CD4-positive, alpha-beta T cell (primary cell): Measurements from ENCODE around the gene RPL15. TPM values are rescaled to one million over a fixed set of nuclear protein-coding genes. Genes with fewer than 3 reads are reported as not detected.
"Not testable (repeated sequence)": the region's sequence is repeated elsewhere in the genome, so short reads cannot be mapped to it uniquely, and the experiment has no call there.

Experiments
- ATAC-seq: fragments of 200-7000 bp; cut with Tn5 transposase; one replicate; pipeline ENCODE4 v1.10.0; 2022; ENCODE audit warnings: mild to moderate bottlenecking; ENCODE audit not compliant: poor library complexity
- CTCF ChIA-PET: fragments of 350-600 bp; sonication (Branson Sonifier 250); formaldehyde crosslinking; loops from one replicate; lab custom pipeline; 2021; ENCODE audit warnings: antibody characterized with exemption, inconsistent platforms; lab: Charles Lee
- POLR2A ChIA-PET: fragments of 350-600 bp; sonication (Branson Sonifier 250); formaldehyde crosslinking; loops from one replicate; lab custom pipeline; 2021; ENCODE audit warnings: antibody characterized with exemption, inconsistent platforms; lab: Charles Lee
- DNase-seq, 14 experiments: peaks; one replicate each; pipeline ENCODE4 v3.0.0-alpha.2; 2013 to 2020; ENCODE audit warnings: mixed read lengths in 2 of 14
- H3K27ac ChIP-seq, 2 donors: one replicate each; pipeline versions ENCODE4 v1.5.1 to v1.7.0; 2013; ENCODE audit warnings: low read length in 2 of 2, low read depth in 1 of 2, mild to moderate bottlenecking in 1 of 2
- H3K27me3 ChIP-seq, 2 experiments: 1 replicate in 1 of 2; 2 replicates in 1 of 2; pipeline versions ENCODE4 v1.6.1 to v1.7.0; 2013; ENCODE audit warnings: low read length in 2 of 2, control low read depth in 1 of 2, mild to moderate bottlenecking in 1 of 2, moderate library complexity in 1 of 2; ENCODE audit not compliant: insufficient read depth in 2 of 2, control insufficient read depth in 1 of 2
- H3K36me3 ChIP-seq: one replicate; pipeline ENCODE4 v1.6.1; 2013; ENCODE audit warnings: low read length, control low read depth; ENCODE audit not compliant: insufficient read depth
- H3K4me1 ChIP-seq: one replicate; pipeline ENCODE4 v1.6.1; 2013; ENCODE audit warnings: low read length, control low read depth; ENCODE audit not compliant: insufficient read depth
- H3K4me3 ChIP-seq: one replicate; pipeline ENCODE4 v1.5.1; 2013; ENCODE audit warnings: mild to moderate bottlenecking, low read length, moderate library complexity
- H3K9me3 ChIP-seq, 2 experiments: 1 replicate in 1 of 2; 2 replicates in 1 of 2; pipeline versions ENCODE4 v1.6.1 to v1.7.0; 2013; ENCODE audit warnings: low read length in 2 of 2, mild to moderate bottlenecking in 2 of 2, control low read depth in 1 of 2, moderate library complexity in 1 of 2; ENCODE audit not compliant: control insufficient read depth in 1 of 2, insufficient read depth in 1 of 2
- H3K27ac Mint-ChIP-seq: one replicate; pipeline ENCODE4 v1.8.0; 2020; ENCODE audit warnings: mixed read lengths
- H3K27me3 Mint-ChIP-seq: one replicate; pipeline ENCODE4 v1.8.0; 2021; ENCODE audit warnings: mixed read lengths
- H3K36me3 Mint-ChIP-seq: one replicate; pipeline ENCODE4 v1.8.0; 2021; ENCODE audit warnings: low read depth, mixed read lengths
- H3K4me1 Mint-ChIP-seq: one replicate; pipeline ENCODE4 v1.8.0; 2021; ENCODE audit warnings: low read depth, mixed read lengths
- H3K4me3 Mint-ChIP-seq: one replicate; pipeline ENCODE4 v1.8.0; 2020; ENCODE audit warnings: mild to moderate bottlenecking, mixed read lengths
- H3K9me3 Mint-ChIP-seq: one replicate; pipeline ENCODE4 v1.8.0; 2020; ENCODE audit warnings: mixed read lengths
- intact Hi-C, 2 experiments: fragments of 100-400 bp; cut with DNase I in 1 of 2; cut with micrococcal nuclease in 1 of 2; formaldehyde crosslinking; loops; one replicate each; pipeline versions ENCODE4 v1.15.1 to v1.9.0; 2023 to 2025; cut with DNase I, micrococcal nuclease
- total RNA-seq, 174 experiments: library from RNA in 2 of 174; stranded (reverse) in 2 of 174; gene quantifications; one replicate each; pipeline ENCODE4 v1.2.3 and lab custom pipeline; 2021 to 2026
- TF ChIP-seq, protein P1 (sequence below): fragments of 200-600 bp; IDR thresholded peaks from one replicate; pipeline ENCODE4 v1.8.0; 2022; ENCODE audit warnings: antibody characterized with exemption, mild to moderate bottlenecking

Gene RPL15
- total RNA-seq, 2 experiments from 2014 or later, result 2,331 to 2,343 TPM

DNA sequence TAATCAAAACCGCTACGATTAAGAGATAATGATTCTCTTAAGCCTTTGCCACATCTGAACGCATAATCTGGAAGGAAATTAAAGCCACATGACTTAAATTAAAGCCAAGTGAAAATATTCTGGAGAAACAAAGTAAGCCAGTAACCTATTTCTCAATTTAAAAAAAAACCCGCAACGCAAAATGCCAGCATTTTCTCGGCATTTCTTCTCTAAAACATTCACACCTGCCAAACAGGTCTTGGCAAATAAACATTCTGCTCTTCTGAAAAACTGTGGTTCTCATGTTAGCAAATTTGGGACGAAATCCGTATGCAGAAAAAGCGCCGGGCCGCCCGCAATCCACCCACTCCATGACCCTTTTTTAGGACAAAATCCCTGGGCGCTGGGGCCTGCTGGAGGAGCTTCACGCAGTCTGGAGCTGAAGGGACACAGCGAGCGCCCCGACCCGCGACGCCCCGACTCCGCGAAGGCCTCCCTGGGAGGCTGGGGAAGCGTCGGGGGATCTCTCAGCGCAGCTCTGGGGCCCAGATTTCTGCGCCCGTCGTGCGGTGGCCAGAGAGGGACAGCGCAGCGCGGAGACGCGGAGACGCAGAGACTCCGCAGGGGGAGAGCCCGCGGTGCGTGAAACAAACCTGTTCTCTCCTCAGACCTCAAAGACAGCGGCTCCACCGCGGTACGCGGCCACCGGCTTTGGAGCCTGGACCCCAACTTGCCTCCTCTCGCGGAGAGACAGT is 613 bp upstream of the RPL15 start:
- Histone ChIP-seq H3K9me3 (no peaks in the 10 kb centered on the region), H3K27ac (peak overlapping the region; percentile 61 to 76), H3K36me3 (peaks cover 33% of the 10 kb centered on the region), H3K4me1 (peaks cover 29% of the 10 kb centered on the region), H3K27me3 (no peaks in the 10 kb centered on the region), H3K4me3 (peak overlapping the region; percentile 94)
- ATAC-seq (peak; percentile 28), DNase-seq (no peak)
- intact Hi-C loops, result loop anchor here in 1 of 2 experiments (5.0 to 10.0 kb wide), 2 partner anchors 109 to 1868 kb away; partner anchors contain the start of genes NGLY1 and UBE2E1
- CTCF ChIA-PET, result interaction anchor here (1.0 to 1.6 kb wide), 2 partner anchors 32 to 52 kb away, joined by 3 to 7 read pairs; no protein-coding TSS in a partner anchor
- Mint-ChIP-seq H3K9me3 (no peaks in the 10 kb centered on the region), H3K27ac (peak overlapping the region; percentile 98), H3K27me3 (no peaks in the 10 kb centered on the region), H3K4me1 (peaks cover 67% of the 10 kb centered on the region), H3K4me3 (peak overlapping the region; percentile 99), H3K36me3 (peaks cover 47% of the 10 kb centered on the region)
- POLR2A ChIA-PET, result interaction anchor here (0.6 to 3.5 kb wide), 31 partner anchors 8 to 1867 kb away, joined by 3 to 95 read pairs (median 6); partner anchors contain the start of genes NGLY1 and UBE2E2
- TF ChIP-seq, protein P1, sequence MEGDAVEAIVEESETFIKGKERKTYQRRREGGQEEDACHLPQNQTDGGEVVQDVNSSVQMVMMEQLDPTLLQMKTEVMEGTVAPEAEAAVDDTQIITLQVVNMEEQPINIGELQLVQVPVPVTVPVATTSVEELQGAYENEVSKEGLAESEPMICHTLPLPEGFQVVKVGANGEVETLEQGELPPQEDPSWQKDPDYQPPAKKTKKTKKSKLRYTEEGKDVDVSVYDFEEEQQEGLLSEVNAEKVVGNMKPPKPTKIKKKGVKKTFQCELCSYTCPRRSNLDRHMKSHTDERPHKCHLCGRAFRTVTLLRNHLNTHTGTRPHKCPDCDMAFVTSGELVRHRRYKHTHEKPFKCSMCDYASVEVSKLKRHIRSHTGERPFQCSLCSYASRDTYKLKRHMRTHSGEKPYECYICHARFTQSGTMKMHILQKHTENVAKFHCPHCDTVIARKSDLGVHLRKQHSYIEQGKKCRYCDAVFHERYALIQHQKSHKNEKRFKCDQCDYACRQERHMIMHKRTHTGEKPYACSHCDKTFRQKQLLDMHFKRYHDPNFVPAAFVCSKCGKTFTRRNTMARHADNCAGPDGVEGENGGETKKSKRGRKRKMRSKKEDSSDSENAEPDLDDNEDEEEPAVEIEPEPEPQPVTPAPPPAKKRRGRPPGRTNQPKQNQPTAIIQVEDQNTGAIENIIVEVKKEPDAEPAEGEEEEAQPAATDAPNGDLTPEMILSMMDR, result no peak

DNA sequence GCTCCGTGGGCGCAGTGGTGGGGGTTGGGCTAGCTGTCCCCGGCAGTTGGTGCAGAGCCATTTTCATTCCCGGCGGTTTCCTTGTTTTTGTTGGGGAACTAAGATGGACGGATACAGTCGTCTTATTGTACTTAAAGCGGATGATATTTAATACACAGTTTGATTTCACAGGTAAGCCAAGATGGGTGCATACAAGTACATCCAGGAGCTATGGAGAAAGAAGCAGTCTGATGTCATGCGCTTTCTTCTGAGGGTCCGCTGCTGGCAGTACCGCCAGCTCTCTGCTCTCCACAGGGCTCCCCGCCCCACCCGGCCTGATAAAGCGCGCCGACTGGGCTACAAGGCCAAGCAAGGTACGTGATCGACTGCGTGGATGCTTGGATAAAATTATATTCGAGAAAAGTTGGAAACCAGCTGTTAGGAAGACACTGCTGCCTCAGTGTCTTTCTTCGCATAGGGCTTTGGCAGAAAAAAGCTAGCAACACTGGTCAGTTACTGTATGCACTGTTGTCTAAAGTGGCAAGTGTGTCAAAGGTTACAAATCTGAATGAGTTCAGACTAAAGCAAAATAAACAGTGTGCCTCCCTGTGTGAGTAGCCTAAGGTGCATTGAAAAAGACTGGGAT is 859 bp downstream of the RPL15 start:
- H3K36me3 Mint-ChIP-seq, result peaks cover 55% of the 10 kb centered on the region
- H3K27me3 Mint-ChIP-seq, ATAC-seq, H3K27me3 ChIP-seq, H3K9me3 ChIP-seq, H3K9me3 Mint-ChIP-seq: not testable (repeated sequence)
- CTCF ChIA-PET, result interaction anchor here (0.8 kb wide), 1 partner anchor 29 kb away, joined by 3 read pairs; no protein-coding TSS in a partner anchor
- intact Hi-C loops, result loop anchor here (1.0 to 10.0 kb wide), 4 partner anchors 24 to 1867 kb away; partner anchors contain the start of genes NR1D2 (in 2 of the 2), NGLY1 (in 1 of the 2) and UBE2E1 (in 1 of the 2)
- H3K4me3 Mint-ChIP-seq, result peak overlapping the region; percentile 99
- DNase-seq, result peak in 1 of 14 experiments; percentile 82
- H3K4me1 Mint-ChIP-seq, result peaks cover 68% of the 10 kb centered on the region
- H3K27ac ChIP-seq, result peak overlapping the region; percentile 85 to 87
- peaks cover 38% of the 10 kb centered on the region for H3K36me3 ChIP-seq
- H3K4me3 ChIP-seq, result peak overlapping the region; percentile 94
- POLR2A ChIA-PET, result interaction anchor here (0.6 to 3.5 kb wide), 17 partner anchors 7 to 716 kb away, joined by 3 to 95 read pairs (median 11); no protein-coding TSS in a partner anchor
- H3K27ac Mint-ChIP-seq, result peak overlapping the region; percentile 98
- H3K4me1 ChIP-seq, result peaks cover 29% of the 10 kb centered on the region

DNA sequence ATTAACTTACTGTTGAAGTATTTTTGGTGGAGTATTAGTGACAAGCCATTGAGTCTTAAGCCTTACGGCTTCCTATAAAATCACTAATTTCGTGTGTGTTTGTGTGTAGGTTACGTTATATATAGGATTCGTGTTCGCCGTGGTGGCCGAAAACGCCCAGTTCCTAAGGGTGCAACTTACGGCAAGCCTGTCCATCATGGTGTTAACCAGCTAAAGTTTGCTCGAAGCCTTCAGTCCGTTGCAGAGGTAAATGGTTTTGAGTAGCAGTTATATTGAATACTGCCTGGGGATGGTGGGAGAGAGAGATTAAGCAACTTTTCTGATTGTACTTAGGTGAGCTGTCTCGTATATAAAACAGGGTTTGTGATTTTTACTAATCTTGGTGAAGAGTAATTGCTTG is 1.4 kb downstream of the RPL15 start:
- H3K27me3 ChIP-seq, H3K9me3 ChIP-seq, ATAC-seq, H3K27me3 Mint-ChIP-seq, DNase-seq, H3K9me3 Mint-ChIP-seq: not testable (repeated sequence)
- H3K4me3 ChIP-seq, result peak overlapping the region; percentile 94
- H3K36me3 Mint-ChIP-seq, result peaks cover 55% of the 10 kb centered on the region
- ChIA-PET POLR2A (interaction anchor here (1.3 to 3.5 kb wide), 5 partner anchors 26 to 108 kb away, joined by 3 to 95 read pairs (median 63); no protein-coding TSS in a partner anchor), CTCF (interaction anchor here (0.8 kb wide), 1 partner anchor 30 kb away, joined by 3 read pairs; no protein-coding TSS in a partner anchor)
- intact Hi-C loops, result loop anchor here in 1 of 2 experiments (1.0 to 10.0 kb wide), 3 partner anchors 23 to 1866 kb away; partner anchors contain the start of genes NGLY1 and UBE2E1
- H3K4me3 Mint-ChIP-seq, result peak overlapping the region; percentile 99
- H3K4me1 ChIP-seq, result peaks cover 29% of the 10 kb centered on the region
- H3K36me3 ChIP-seq, result peaks cover 38% of the 10 kb centered on the region
- H3K27ac Mint-ChIP-seq, result peak overlapping the region; percentile 98
- H3K27ac ChIP-seq, result peak overlapping the region; percentile 85 to 87
- H3K4me1 Mint-ChIP-seq, result peaks cover 68% of the 10 kb centered on the region
